HG03196 (cell line): ENCODE data around the gene CYP46A1.

Source experiments
- ATAC-seq: cut with Tn5 transposase; IDR thresholded peaks from one replicate; pipeline ENCODE4 v1.9.1; 2021; ENCODE audit not compliant: unreplicated experiment

CYP46A1 gene

DNA sequence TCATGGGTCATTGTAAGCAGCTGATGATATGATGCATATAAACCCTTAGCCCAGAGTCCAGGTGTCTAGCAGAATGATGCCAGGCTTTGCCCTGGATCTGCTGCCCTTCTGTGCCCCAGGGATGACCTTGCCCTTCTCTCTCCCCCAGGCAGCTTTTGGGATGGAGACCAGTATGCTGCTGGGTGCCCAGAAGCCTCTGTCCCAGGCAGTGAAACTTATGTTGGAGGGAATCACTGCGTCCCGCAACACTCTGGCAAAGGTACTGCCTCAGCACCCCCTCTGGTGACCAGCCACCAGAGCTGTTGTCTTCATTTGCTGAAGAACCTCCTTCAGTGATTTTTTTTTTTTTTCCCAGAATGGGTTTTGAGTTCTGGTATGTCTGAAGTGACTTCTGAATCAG is 23.3 kb downstream of the CYP46A1 start:
- no peak for ATAC-seq

DNA sequence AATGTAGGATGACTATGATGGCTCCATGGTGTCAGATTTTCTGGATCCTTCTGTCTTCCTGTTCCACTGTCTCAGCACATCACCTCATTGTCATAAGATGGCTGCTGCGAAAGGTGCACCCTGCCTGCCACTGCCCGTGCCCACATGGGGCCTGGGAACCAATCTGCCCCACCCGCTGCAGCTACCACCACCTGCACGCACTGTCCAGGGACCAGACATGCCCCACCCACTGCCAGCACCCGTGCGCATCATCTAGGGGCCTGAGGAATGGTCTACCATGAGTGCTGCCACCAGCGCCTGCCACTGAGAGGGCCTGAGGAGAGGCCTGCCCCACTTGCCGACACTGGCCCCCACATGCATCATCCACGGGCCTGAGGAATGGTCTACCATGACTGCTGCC is 23.8 kb downstream of the CYP46A1 start:
- ATAC-seq: no peak

DNA sequence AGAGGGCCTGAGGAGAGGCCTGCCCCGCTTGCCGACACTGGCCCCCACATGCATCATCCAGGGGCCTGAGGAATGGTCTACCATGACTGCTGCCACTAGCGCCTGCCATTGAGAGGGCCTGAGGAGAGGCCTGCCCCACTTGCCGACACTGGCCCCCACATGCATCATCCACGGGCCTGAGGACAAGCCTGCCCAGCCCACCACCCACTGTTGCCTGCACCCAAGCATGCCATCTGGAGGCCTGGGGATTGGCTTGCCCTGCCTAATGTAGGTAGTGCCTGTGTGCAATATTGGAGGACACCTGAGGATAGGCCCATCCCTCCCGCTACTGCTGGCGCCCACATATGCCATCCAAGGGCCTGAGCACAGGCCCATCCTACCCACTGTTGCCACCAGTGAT is 24.4 kb downstream of the CYP46A1 start:
- no peak for ATAC-seq

DNA sequence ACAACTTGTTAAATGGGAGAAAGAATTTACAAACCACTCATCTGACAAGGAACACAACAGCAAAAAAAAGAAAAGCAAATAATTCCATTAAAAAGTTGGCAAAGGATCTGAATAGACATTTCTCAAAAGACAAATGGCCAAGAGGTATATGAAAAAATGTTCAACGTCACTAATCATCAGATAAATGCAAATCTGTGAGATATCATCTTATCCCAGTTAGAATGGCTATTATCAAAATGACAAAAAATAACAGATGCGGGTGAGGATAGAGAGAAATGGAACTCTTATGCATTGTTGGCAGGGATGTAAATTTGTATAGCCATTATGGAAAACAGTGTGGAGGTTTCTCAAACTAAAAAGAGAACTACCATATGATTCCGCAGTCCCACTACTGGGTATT is 29.9 kb downstream of the CYP46A1 start:
- no peak for ATAC-seq

DNA sequence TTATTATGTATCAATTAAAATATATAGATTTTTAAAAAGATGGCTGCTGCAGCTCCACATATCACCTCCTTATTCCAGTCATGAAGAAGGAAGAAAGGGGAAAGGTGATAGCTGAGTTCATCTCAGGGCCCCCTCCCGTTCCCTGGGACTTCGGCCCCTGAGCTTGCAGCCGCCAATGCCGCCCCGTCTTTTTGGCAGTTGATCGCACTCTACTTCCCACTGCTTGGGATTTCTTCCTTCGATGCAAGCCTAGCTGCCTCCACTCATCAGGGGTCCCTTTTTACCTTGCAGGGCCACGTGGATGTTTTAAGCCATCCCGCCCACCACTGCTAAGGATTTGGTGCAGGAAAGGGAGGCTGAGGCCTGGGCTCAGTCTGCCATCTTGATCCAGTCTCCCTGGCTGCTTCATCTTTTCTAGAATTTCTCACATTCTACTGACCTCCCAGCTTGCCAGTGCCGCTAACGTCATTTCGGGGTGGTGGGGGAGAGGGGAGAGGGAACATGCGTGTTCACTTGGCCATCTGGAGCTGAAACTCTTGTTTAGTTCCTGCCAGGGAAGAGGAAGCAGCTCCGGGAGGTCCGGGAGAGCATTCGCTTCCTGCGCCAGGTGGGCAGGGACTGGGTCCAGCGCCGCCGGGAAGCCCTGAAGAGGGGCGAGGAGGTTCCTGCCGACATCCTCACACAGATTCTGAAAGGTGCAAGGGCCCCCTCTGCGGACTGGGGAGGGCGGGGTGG is 31.3 kb downstream of the CYP46A1 start:
- no peak for ATAC-seq

DNA sequence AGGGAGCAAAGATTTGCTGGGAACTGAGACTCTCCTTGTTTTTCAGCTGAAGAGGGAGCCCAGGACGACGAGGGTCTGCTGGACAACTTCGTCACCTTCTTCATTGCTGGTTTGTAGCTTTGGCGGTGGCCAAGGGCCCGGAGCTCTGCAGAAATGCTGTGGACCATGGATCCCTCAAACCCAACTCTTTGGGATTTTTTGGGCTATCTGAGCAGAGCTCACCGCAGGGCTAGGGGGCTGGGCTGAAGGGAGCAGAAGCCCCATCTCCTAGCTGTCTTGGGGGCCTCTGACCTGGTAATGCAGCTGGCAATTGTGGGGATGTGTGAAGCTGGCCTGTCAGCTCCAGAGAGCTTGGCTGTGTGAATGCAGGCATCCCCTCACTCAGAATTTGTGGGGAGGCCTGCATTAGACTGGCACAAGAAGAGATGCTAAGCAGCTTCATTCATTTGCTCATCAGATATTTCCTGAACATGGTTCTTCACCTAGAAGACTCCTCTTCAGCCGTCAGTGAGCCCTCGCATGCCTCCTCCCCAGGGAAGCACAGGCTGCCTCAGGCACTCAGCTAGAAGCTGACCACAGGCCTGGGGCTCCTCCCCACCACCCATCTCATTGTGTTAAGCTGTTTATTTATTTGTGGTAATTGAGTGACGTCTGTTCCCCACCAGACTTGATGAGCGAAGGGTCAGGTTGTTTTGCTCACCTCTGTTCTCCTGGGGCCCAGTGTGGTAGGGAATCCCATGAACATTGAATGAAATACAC is 32.2 kb downstream of the CYP46A1 start:
- no peak for ATAC-seq

DNA sequence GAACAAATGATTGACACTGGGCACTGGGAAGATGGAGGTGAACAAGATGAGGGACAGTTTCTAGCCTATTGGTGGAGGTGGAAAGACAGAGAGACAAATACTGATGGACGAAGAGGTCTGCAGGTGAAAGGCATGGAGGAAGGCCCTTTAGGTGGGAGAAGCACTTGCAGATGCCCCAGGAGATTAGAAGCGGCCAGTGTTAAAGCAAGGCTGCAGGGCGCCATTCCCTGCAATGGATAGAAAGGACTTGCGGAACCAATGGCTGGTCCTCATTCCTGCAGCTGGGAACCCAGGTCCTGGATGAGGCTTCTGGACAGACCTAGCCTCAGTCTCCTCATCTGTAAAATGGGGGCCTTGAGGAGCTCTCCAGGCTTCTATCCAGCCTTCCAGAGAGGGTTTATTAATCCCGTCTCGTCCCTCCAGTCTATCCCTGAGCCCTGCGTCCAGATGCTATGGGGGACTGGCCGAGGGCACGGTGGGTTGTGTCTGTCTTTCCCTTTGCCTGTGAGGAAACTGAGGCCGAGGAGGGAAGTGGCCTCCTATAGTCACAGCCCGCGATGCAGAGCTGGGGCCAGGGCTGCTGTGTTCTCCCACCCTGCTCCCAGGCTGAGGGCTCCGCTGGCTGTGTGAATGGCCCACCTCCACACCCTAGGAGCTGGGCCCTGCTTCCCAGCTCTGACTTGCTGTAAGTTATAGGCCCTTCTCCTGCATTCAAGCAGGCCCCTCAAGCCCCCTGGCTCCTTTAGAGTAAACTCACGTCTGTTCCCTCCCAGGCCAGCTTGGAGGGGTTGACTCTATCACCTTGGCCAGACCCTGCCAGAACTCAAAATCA is 33.0 kb downstream of the CYP46A1 start:
- ATAC-seq: no peak

DNA sequence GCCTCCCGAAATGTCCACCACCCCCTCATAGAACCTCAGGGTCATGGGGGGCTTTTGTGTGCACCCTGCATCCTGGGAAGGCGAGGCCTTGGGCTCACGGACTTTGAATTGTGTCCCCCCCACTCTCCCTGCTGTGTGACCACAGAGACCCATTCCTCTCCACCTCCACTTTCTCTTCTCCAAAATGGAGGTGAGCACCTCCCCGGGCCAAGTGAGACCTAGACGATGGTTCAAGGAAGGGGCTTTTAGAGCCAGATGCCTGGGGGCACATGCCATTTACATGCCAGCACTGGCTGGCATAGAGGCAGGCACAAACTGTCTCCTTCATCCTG is 33.5 kb downstream of the CYP46A1 start:
- ATAC-seq: no peak

DNA sequence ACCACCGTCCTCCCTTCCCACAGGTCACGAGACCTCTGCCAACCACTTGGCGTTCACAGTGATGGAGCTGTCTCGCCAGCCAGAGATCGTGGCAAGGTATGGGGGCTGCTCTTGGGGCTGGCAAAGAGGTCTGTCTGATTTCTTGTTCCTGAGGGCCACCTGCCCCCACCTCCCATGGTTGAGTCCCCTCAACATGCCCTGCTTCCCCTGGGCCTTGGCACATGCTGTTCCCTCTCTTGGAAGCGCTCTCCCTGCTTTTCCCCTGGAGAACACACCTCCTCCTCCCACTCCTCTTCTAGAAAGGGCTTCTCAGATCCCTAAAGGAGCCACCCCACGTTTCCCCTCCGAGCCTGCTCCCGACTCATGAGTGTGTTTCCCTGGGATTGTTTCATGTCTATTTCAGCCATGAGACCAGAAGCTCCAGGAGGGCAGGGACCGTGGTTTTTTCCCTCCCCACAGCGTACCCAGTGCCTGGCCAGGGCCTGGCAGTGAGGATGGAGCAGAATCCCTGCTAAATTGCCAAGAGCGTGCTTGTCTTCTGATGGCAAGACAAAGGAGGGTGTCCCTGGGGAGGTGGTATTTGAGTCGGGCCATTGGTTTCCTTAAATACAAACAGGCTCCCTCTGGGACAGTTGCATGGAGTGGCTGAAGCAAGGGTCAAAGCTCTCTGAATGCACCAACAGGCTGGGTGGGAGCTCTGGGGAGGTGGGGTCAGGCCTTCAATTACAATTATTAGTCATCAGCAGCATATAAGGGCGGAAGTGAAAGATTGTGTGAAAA is 34.1 kb downstream of the CYP46A1 start:
- ATAC-seq: peak; percentile 71

DNA sequence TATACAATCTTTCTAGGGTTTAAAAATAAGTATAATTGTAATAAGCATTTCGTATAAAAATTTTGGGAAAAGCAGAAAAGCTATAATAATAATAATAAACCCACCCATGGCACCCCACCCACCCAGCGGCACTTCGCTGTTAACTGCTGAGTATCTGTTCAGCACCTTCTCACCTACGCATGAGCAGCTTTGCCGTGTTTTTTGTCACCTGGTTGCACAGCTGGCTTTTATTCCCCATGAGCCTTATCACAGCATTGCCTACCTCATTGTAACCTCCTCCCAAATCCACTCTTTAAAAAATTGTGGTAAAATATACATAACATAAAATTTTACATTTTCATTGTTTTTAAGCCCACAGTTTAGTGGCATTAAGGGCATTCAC is 34.7 kb downstream of the CYP46A1 start:
- ATAC-seq: no peak

DNA sequence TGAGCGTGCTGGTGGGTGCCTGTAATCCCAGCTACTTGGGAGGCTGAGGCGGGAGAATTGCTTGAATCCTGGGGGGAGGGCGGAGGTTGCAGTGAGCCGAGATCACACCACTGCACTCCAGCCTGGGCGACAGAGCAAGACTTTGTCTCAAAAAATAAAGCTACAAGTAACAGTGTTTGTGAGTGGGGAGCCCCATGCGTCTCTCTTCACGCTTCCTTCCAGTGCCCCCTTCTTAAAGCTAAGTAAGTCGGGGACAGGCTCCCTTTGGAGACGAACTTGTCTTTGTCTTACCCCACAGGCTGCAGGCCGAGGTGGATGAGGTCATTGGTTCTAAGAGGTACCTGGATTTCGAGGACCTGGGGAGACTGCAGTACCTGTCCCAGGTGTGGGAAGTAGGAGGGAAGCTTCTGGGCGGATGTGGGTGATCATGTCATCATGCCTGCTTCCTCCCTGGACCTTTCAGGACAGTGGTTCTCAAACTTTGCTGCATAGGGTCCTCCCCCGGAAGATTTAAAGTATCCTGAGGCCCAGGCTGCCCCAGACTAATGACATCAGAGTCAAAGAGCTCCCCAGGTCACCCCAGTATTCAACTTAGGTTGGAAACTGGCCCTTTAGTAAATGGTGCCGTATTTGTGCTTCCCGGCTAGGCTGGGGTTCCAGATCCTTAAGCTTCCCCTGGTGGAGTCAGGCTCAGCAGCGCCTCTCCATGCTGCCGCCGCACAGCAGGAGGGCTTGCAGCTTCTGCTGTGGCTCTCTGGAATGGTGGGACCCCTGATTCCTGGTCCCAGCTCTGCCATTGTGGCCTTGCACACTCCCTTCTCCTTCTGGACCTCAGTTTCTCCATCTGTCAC is 37.1 kb downstream of the CYP46A1 start:
- ATAC-seq: no peak

DNA sequence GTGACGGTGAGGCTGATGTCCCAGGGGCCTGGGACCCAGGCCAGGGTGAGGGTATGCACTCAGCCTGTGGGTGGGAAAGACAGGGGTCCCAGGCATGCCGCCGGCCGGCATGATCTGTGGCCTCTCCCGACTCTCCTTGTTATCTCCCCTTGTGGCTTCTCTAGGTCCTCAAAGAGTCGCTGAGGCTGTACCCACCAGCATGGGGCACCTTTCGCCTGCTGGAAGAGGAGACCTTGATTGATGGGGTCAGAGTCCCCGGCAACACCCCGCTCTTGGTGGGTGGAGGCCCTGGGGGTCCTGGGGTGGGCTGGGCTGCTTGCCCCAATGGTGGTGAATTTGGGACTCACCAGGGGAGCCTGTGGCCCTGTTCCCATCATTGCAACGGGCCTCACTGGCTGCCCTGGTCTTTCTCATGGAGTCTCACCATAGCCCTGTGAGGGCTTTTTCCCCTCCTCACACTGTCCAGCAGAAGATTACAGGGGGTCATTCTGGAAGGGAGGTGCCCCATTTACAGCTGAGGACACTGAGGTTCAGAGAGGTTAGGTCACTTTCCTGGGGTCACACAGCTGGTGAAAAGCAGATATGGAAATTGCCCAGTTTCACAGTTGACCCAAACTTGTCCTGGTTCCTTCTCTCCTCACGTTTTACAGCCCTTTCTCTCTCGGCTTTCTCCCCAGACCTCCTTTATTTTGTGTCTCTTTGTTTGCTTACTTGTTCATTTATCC is 37.9 kb downstream of the CYP46A1 start:
- ATAC-seq: no peak

DNA sequence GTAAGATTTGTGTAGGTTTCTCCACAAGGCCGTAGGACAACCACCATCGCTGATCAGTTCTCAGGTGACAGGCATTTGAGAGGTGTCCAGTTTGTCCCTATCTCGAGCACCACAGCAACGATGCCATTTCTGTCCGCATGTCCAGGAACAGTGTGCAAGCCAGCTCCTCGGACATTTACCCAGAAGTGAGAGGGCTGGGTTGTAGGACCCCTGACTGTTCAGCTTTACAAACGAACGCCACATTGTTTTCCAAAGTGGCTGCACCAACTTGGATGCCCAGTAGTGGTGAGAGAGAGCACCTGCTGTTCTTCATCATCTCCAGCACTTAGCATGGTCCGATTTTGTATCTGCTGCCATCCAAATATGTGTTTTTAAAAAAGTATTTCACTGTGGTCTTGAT is 38.6 kb downstream of the CYP46A1 start:
- ATAC-seq: no peak

DNA sequence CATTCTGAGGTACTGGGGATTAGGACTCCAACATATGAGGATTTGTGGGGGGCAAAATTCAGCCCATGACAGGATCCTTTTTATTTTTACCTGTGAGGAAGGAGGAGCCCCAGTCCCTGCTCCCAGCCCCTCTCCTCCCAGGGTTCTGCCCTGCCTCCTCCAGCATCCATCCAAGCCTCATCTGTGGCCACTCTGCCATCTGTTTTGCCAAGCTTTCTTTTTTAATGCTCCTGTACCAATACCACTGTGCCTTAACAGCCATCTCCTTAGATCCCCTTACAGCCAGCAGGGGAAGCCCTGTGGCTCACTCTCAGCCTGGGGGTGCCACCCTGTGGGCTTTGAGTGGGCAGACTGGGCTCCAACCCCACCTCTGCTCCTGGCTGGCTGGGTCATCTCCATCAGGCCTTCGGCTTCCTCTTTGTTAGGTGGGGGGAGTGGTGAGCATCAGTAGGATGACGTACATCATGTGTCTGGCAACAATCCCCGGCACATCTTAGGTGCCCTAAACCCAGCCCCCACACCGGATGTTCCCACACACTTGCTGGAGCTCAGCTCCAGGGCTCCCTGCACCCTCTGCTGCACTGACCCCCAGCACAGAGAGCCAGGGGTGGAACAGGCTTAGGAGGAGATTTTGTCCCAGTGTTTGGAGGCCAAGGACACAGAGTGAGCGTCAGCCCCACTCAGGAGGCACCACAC is 40.2 kb downstream of the CYP46A1 start:
- no peak for ATAC-seq

DNA sequence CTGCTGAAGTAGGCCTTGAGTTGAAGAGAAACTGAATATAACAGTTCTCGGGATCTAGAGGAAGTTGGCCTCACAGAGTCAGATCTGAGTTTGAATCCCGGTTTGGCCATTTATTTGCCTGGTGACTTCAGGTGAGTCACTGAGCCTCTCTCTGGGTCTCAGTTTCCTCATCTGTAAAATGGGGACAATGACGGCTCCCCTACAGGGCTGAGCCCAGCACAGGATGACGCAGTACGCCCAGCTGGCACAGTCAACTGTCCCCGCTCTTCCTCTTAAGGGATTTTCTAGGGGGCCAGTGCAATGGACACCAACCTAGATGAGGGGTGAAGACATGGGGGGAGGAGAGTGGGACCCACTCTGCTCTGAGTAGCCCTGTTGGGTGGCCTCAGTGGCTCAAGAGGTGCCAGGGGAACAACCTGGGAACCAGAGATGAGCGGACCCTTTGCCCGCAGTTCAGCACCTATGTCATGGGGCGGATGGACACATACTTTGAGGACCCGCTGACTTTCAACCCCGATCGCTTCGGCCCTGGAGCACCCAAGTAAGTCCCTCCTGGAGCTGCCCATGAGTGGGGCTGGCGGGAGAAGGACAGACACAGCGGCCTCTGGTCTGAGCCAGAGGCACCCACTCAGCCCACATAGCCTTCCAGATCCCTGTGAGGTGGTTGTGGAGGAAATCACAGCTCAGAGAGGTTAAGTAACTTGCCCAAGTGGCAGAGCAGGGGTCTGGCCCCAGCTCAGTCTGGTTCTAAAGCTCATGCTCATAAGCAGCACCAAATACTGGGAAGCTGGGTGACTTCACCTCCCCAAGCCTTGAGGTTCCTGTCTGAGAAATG is 41.1 kb downstream of the CYP46A1 start:
- ATAC-seq: no peak

DNA sequence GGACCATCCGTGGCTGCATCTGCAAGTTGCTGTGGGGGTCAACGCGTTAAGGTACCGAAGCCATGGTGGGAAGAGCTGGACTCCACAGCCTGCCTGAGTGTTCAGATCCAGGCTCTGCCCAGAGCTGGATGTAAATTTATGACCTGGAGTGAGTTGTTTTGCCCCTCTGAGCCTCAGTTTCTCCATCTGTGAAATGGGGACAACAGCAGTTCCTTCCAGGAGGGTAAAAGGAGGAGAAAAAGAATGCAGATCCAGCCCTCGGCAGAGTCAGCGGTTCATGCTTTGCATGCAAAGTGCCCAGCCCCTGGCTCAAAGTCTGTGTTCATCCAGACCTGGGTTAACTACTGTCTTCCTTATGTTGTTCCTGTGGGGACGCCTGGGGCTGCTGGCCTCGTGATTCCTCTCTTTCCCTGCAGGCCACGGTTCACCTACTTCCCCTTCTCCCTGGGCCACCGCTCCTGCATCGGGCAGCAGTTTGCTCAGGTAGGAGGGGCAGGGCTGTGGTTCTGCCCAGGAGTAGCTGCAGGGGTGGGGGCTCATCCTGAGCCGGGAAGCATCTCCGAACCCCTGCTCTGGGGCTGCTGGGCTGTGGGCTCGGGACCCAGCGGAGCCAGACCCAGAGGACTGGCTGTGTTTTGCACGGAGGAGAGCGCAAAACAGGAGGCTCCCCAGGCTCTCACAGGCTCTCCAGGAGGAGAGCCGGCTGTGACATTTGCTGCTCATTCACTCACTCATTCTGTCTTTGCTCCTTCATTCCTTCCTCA is 41.9 kb downstream of the CYP46A1 start:
- no peak for ATAC-seq

DNA sequence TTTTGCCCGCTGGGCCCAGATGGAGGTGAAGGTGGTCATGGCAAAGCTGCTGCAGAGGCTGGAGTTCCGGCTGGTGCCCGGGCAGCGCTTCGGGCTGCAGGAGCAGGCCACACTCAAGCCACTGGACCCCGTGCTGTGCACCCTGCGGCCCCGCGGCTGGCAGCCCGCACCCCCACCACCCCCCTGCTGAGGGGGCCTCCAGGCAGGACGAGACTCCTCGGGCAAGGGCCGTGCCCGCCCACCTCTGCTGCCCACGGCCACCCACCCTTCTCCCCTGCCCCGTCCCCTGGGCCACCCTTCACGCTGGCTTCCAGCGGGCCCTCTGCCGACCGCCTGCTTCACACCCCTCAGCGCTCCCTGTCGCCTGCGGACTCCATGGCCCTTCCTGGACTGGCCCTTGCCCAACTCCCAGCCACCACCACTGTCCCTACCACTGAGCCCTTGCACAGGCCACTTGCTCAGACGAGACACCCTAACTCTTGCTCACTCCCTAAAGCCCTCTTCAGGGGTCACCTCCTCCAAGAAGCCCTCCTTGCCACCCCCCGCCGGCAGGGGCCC is 42.5 kb downstream of the CYP46A1 start:
- ATAC-seq: no peak
